Measurements from ENCODE around the gene CORO1C.

Gene CORO1C

DNA sequence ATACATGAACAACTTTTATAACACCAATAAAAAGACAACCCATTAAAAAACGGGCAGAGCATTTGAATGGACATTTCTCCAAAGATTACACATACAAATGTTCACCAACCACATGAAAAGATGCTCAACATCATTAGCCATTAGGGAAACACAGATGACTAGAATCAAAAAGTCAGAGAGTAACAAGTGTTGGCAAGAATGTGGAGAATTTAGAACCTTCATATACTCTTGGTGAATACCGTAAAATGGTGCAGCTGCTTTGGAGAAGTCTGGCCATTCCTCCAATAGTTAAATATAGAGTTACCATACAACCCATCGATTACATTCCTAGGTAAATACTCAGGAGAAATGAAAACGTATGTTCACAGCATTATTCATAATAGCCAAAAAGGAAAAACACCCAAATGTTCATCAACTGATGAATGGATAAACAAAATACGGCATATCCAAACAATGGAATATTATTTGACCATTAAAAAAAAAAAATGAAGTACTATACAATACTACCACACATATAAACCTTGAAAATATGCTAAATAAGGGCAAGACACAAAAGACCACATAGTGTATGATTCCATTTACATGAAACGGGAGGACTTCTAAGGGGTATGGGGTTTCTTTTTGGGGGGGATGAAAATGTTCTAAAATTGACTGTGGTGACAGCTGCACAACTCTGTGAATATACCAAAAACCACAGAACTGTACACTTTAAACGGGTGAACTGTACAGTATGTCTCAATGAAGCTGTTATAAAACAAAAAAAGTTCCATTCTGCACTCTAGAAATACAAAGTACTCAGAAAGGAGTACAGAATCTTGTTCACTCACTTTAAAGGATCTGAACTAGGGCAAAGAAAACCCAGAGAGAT lies 3.2 kb downstream of the CORO1C start:
- in situ Hi-C loops (cut with MboI; ENCODE audit: low sequenced_read_pairs): no loop called here

DNA sequence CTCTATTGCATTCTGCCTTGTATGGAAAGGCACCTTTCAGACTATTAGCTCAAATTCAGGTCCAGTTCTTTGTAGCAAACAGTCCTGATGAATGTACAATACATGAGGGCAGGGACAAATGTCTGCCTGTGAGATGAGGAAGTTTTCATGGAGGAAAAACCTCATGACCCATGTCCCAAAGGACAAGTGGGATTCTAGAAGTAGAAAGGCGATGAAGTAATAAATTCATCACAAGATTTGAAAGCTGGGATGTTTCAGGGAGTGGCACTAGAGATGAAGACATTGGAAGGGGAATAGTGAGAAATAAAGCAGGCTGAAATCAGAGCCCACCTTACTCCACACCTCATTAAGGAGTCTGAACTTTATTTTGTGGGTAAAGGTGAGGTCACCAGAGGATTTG lies 4.2 kb downstream of the CORO1C start:
- in situ Hi-C loops (cut with MboI; ENCODE audit: low sequenced_read_pairs): no loop called here

DNA sequence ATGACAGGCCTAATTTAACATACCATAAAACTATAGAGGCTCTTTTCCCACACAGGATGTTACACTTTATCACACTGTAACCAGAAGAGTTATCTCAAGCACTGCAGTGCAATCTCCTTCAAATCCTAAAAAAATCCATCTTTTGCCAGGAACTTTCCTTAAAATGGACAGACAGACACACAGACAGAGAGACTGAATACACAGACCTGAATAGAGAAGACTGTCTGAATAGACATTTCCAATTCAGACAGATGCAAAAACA lies 6.5 kb downstream of the CORO1C start:
- in situ Hi-C loops (cut with MboI; ENCODE audit: low sequenced_read_pairs): no loop called here

DNA sequence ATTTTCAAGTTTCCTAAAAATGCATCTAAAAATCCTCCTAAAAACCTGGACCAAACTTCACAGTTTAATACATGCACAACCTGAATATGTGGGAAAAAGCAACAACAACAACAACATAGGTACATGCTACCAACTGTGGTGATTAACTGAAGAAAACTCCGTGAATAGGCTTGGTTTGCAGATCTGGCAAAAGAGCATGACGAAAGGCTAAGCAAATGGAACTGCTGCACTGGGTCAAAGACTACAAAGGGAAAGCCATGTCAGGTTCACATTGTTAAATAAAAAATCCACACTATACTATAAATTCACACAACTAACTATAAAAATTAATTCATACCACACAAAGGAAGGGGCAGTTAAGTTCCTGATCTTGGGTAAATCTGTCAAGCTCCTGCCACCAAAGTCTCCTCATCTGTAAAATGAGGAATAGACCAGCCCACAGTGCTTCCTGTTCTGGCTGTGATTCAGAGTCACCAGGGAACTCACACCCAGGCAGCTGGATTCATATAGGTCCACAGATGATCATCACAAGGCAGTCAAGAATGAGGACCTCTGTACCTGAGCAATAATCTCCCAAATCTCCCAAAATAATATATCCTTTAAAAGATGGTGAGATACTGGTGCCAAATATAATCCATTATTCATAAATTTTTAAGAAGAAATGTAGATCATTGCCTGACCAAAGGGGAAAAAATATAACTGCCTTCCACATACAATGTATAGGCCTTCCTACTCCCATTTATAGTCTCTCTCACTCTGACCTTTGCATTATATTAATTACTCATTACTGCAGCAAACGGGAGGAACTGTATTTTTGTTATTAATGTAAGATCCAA lies 7.0 kb downstream of the CORO1C start:
- in situ Hi-C loops (cut with MboI; ENCODE audit: low sequenced_read_pairs): no loop called here

DNA sequence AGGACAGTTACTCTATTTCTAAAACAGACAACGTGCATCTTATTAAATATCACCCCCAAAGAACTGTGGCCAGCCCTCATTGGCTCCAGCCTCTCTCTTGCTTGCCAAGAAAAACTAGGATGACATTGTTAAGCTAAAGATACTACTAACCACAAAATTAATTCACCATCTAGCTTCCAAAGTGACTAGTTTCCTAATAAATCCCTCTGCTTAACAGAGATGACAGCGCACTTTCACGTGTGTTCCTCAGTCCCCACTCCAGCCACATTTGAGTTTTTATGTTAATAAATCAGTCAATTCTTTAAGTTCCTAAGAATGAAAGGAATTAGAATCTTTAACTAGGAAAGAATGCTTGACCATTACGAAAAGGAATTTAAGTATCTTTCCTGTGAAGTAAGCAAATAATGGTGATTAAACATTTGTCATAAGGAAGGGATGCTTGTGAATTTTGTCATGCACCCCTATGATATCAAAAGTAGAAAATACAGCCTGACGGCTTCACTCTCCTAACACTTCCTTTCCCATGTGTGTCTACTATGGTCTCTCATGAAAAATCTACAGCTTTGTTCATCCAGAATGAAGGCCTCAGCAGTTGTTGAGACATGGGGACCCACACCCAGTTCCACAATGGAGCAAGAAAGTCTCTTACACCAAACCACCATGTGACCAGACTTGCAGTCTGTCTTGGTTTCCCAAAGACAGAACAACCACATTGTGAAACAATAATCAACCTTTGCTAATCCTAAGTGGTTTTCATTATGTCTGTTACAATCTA lies 8.1 kb downstream of the CORO1C start:
- in situ Hi-C loops (cut with MboI; ENCODE audit: low sequenced_read_pairs): no loop called here

DNA sequence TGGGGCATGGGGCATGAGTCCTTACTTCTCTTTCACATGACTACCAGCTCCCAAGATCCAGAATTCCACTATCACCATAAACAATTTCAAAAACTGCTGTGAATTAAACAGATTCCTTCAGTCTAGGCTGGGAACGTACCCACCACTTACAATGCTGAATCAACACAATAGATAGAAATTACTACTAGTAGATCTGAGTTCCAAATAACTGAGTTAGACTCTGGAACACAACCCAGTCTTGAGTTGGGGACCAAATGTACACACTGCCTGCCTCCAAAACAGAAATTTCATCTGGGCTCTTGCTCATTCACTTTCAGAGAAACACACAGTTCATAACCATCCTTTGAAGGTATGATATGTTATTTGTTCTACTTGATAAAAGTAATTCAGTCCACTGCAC lies 8.9 kb downstream of the CORO1C start:
- in situ Hi-C loops (cut with MboI; ENCODE audit: low sequenced_read_pairs): no loop called here

DNA sequence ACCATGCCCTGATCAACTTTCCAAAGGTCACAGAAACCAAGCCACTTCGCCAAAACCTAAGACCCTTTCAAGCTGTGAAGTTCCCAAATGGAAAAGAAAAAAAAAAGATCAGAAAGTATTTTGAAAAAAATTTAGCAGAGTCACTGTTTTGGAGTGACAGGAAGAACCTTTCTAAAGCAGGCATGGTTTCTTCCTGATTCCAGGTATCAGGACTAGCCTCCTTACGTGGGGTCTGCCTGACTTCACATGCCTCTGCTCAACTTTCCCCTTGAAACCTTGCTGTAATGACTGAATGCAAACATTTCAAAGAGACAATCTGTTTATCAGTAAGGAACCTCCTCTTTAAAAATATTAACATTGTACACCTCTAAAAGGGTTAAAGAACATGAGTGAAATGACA lies 9.5 kb downstream of the CORO1C start:
- in situ Hi-C loops (cut with MboI; ENCODE audit: low sequenced_read_pairs): no loop called here

DNA sequence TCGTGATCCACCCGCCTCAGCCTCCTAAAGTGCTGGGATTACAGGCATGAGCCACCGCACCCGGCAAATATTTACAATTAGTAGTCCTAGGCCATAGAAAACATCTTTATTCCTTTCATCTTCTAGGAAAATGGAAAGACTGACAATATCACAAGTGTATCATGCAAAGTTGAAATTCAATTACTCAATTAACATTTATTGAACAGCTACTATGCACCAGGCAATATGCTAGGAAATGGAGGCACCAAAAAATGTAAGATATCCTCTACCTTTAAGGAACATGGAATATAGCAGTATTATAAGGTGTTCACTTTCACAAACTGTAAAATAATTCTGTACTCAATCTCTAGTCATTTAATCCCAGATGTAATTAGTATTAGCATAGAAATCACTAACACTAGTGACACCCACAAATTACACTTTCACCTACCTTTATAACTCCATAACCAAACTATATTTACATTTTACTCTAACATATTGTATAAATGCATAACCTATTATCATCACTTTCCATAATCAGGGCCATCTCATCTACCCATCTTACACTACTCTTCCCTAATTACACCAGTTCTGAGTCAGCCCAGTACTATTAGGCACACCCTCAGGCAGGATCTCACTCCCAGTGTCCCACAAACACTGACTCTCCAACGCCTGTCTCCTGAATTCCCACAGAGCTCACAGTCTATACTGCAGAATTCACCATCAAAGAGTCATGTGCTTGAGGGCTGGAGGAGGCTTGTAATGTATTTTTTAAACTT lies 10.4 kb downstream of the CORO1C start:
- in situ Hi-C loops (cut with MboI; ENCODE audit: low sequenced_read_pairs): no loop called here

DNA sequence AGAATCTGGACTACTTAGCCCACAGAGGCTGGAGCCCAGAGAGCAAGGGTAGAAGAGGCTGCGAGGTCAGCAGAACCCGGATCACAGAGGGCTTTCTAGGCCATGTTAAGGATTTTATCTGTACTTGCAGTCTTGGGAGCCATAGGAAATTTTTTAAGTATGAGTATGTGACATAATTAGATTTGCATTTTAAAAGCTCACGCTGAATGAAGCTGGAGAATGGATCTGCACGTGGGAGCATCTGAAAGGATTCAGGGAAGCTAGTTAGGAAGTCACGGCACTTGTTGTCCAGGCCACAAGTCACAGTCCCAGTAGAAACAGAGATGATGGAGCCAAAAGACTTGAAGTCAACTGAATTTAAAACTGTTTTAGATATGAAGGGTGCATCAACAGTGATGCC lies 14.1 kb downstream of the CORO1C start:
- in situ Hi-C loops (cut with MboI; ENCODE audit: low sequenced_read_pairs): no loop called here

DNA sequence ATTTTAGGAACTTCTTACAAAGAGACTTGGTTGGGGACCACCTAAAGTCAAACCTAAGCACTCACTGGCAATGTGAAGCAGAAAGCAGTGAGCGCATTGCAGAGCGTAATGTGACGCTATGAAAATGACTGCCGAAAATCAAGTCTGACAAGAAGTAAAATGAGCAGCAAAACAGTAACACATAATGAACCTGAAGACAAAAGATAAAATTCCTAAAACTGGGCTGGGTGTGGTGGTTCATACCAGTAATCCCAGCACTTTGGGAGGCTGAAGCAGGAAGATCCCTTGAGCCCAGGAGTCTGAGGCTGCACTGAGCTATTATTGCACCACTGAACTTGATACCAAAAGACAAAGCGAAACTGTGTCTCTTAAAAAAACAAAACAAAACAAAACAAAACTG lies 16.5 kb downstream of the CORO1C start:
- in situ Hi-C loops (cut with MboI; ENCODE audit: low sequenced_read_pairs): no loop called here

DNA sequence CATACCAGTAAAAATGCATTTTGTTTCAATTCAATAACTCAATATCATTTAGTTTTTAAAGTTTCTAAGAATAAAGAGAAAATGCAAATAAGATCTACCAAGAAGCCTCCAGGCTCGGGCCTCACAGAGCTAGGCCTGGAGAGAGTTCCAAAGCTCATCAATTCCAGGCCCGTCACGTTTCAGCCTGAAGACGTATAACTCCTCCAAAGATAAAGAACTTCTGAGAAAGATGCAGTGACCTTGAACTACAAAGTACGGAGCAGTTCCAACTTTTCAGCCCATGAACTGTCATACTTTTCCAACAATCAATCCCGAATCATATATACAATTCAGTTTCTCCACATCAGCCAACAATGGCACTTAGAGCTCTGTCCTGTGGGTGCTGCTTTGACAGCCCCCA lies 17.8 kb downstream of the CORO1C start:
- in situ Hi-C loops (cut with MboI; ENCODE audit: low sequenced_read_pairs): no loop called here

DNA sequence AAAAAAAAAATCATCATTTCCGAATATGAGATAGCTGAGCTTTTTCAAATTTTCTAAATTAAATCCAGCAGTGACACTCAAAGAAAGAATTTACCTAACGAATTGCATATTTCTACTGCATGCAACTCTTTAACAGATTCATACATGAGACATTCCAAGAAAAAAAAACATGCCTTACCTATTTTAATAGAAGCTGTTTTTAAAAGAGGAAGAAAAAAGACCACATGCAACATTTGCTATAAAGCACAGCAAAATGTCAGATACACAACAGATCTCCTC lies 18.5 kb downstream of the CORO1C start:
- in situ Hi-C loops (cut with MboI; ENCODE audit: low sequenced_read_pairs): no loop called here

DNA sequence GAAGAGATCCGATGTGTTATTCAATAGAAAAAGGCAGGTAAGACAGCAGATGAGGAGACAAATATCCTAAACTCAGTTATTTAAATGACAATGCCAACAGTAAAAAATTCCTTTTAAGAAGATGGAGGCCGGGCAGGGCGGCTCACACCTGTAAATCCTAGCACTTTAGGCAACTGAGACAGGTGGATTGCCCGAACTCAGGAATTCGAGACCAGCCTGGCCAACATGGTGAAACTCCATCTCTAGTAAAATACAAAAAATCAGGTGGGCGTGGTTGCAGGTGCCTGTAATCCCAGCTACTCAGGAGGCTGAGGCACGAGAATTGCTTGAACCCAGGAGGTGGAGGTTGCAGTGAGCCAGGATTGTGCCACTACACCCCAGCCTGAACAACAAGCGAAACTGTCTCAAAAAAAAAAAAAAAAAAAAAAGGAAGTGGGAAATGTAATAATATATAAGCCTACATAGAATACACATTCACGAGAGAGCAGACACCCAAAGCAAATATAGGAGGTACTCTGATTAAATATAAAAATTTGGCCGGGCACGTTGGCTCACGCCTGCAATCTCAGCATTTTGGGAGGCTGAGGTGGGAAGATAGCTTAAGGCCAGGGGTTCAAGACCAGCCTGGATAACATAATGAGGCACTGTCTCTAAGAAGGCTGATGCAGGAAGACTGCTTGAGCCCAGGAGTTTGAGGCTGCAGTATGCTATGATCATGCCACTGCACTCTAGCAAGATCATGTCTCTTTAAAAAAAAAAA lies 19.0 kb downstream of the CORO1C start:
- in situ Hi-C loops (cut with MboI; ENCODE audit: low sequenced_read_pairs): no loop called here

DNA sequence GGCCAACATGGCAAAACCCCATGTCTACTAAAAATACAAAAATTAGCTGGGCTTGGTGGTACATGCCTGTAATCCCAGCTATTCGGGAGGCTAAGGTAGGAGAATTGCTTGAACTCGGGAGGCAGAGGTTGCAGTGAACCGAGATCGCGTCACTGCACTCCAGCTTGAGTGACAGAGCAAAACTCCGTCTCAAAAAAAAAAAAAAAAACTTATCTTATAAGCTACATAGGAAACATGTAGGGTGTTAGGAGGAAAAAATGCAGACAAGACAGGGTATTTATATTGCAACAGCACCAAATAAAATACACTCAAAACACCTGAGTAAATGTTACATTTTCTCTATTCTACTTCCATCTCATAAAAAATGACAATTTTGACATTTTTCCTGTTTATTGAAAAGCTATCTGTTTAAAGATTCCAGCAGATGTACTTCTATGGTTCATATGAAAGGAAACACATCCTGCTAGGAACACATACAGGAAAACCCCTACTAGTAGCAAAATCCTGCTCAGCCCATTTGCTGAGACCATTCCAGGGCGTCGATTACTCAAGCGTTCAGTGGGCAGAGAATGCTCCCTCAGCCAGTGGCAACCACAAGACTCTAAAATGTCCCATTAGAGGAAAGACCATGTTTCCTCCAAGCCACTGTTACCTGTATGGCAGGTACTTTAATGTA lies 19.7 kb downstream of the CORO1C start:
- in situ Hi-C loops (cut with MboI; ENCODE audit: low sequenced_read_pairs): no loop called here

DNA sequence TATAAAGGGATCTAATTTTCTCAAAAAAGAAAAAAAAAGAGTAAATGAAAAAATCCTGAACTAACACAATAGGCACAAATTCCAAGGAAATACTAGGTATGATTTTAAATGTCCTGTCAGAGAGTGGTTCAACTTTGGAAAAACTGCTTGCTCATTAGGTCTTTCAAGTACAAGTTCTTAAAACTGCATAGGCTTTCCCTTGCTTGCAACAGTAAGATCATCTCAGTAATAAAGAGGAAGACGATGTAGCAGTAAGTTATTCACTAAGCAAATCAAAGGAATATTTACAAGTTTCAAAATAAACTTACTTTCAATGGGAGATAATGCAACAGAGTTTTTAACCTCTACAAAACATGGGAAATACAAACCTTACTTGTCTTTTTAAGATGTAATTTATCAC lies 21.6 kb downstream of the CORO1C start:
- in situ Hi-C loops (cut with MboI; ENCODE audit: low sequenced_read_pairs): no loop called here

DNA sequence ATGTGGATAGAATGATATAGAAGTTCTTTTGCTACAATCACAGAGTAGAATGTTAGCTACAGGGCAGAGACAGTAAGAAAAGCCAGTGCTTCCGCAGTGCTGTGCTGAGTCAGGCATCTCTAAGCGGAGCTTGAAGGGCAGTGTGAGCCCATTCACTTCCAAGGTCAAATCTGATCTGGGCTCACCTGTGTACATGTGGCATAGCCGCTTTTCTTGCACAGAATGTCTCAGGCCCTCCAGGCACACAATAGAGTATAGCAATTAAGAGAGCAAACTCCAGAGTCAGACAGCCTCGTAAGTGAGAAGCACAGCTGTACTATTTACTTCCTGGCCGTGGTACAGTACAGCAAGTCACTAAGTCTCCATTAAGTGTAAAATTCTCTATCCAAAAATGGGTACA lies 26.8 kb downstream of the CORO1C start:
- in situ Hi-C loops (cut with MboI; ENCODE audit: low sequenced_read_pairs): no loop called here

DNA sequence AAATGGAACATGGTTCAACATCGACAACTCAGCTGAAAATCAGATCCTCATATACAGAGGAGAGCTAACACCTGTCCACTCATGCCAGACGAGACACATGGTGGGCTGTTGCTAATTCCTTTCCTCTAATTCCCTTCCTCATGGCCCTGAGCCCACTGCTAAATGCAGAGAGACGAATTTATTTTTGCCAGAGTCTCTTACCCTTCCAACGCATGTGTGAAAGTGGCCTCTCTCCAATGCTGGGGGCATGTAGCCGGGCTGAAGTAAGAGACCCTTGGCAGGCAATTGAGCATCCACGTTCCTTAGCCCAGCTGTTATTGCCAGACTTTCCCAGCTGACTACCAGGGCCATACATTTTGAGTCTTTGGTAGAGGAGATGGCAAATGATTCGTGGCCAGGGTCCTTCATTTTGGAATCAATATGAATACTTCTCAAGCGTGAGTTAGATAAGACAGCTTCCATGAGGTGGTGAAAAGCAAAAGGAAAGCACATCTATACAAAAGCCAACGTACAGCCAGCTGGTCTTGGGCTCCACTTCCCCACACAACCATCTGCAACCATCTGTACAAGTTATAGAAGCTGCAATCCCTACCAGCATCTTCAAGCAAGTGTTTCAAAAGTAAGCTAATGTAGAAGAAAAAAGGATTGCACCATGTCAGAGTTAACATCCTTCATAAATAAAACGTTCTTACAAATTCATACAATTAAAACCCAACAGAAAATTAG lies 28.6 kb downstream of the CORO1C start:
- in situ Hi-C loops (cut with MboI; ENCODE audit: low sequenced_read_pairs): no loop called here

DNA sequence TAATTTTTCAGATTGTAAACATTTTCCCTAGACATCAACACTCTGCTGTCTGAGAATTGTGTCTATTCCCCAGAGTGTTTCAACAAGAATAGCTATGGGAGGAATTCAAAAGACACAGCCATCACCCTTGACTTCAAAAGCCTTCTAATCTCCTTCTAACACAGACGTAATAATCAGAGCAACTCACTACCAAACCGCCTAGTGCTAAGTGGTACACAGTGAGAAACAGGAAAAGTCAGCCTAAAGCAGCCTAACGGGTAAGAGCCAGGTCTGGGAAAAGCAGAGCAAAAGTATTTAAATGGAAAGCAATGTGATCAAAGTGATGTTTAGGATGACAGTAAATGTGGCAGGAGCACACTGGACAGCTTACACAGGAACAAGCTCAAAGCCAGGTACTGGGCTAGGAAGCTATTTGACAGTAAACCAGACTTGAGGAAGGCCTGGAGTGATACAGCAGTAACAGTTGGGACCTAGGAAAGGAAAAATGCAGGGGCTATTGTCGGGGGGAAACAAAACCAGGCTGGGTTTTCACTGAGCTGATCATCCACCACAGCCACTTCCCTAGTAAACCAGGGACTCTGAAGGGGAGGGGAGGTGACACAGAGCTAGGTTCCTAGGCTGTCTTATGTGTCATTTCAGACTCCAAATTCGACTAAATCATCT lies 29.4 kb downstream of the CORO1C start:
- in situ Hi-C loops (cut with MboI; ENCODE audit: low sequenced_read_pairs): no loop called here

All from HL-60/S4 treated with retinoic acid at 250 ng/mL for 4 days and 3 days (cell line).